H1 (cell line): ENCODE results near the gene DCXR. TPM values are rescaled to one million over a fixed set of nuclear protein-coding genes. Genes with fewer than 3 reads are reported as not detected.

ENCODE experiments used
- CTCF ChIA-PET: fragments of 300-600 bp; sonication (Branson Sonifier 250); formaldehyde crosslinking; loops from one replicate; lab custom pipeline; 2021; ENCODE audit not compliant: partially characterized antibody; lab: Charles Lee
- POLR2A ChIA-PET: fragments of 300-600 bp; sonication (Branson Sonifier 250); formaldehyde crosslinking; loops from one replicate; lab custom pipeline; 2021; ENCODE audit warnings: inconsistent platforms; ENCODE audit not compliant: partially characterized antibody; lab: Charles Lee
- DNase-seq, 2 experiments: peaks; one replicate each; pipeline versions ENCODE4 v3.0.0 to v3.0.0-alpha.2; 2010 to 2022; ENCODE audit warnings: low spot score in 2 of 2, low read depth in 1 of 2, mixed read lengths in 1 of 2
- FAIRE-seq: peaks from 2 replicates; lab custom pipeline; 2011; peaks lifted over from hg19 to GRCh38; lab: Jason Lieb, UNC
- H2AFZ ChIP-seq: 2 replicates; pipeline ENCODE4 v1.8.1; 2012; ENCODE audit warnings: low read length, inconsistent platforms
- H2AK5ac ChIP-seq: 2 replicates; pipeline ENCODE4 v1.6.1; 2013; ENCODE audit warnings: low read depth, low read length
- H2BK120ac ChIP-seq: replicated peaks from 2 replicates; pipeline ENCODE3; 2013; ENCODE audit warnings: low read depth, low read length, inconsistent platforms
- H2BK12ac ChIP-seq: 2 replicates; pipeline ENCODE4 v1.6.1; 2013; ENCODE audit warnings: low read depth, low read length
- H2BK15ac ChIP-seq: 2 replicates; pipeline ENCODE4 v1.6.1; 2013; ENCODE audit warnings: low read length
- H2BK20ac ChIP-seq: 2 replicates; pipeline ENCODE4 v1.6.1; 2013; ENCODE audit warnings: low read length
- H2BK5ac ChIP-seq: 2 replicates; pipeline ENCODE4 v1.6.1; 2013; ENCODE audit warnings: low read depth, low read length
- H3K14ac ChIP-seq: 2 replicates; pipeline ENCODE4 v1.6.1; 2013; ENCODE audit warnings: inconsistent platforms; ENCODE audit not compliant: insufficient read length
- H3K18ac ChIP-seq: 2 replicates; pipeline ENCODE4 v1.6.1; 2013; ENCODE audit warnings: low read length; ENCODE audit errors: extremely low read depth
- H3K23ac ChIP-seq: 2 replicates; pipeline ENCODE4 v1.6.1; 2013; ENCODE audit warnings: inconsistent platforms; ENCODE audit not compliant: insufficient read length
- H3K23me2 ChIP-seq: 2 replicates; pipeline ENCODE4 v1.6.1; 2013; ENCODE audit warnings: low read depth, low read length
- H3K27ac ChIP-seq: 2 replicates; pipeline ENCODE4 v1.6.1; 2011; ENCODE audit warnings: low read depth, low read length, inconsistent platforms
- H3K27me3 ChIP-seq, 4 experiments: replicated peaks in 1 of 4; 1 replicate in 1 of 4; 2 replicates in 3 of 4; pipeline versions ENCODE4 v1.6.1 to v1.8.1; 2011 to 2013; ENCODE audit warnings: low read length in 3 of 4, mild to moderate bottlenecking in 3 of 4, inconsistent platforms in 2 of 4, mixed read lengths in 2 of 4, moderate library complexity in 1 of 4; ENCODE audit not compliant: control insufficient read depth in 3 of 4, insufficient read depth in 3 of 4; ENCODE audit errors: extremely low read depth in 1 of 4
- H3K36me3 ChIP-seq, 4 experiments: 2 replicates each; pipeline versions ENCODE4 v1.6.1 to v1.8.1; 2011 to 2013; ENCODE audit warnings: mild to moderate bottlenecking in 4 of 4, low read length in 3 of 4, moderate library complexity in 2 of 4, control low read depth in 1 of 4, inconsistent platforms in 1 of 4; ENCODE audit not compliant: insufficient read depth in 4 of 4, control insufficient read depth in 2 of 4
- H3K4ac ChIP-seq: replicated peaks from 2 replicates; pipeline ENCODE3; 2013; ENCODE audit warnings: low read length, low read depth, mixed read lengths, inconsistent platforms; ENCODE audit not compliant: insufficient read length
- H3K4me1 ChIP-seq, 4 experiments: replicated peaks in 1 of 4; 1 replicate in 1 of 4; 2 replicates in 3 of 4; pipeline versions ENCODE4 v1.6.1 to v1.8.1; 2011 to 2013; ENCODE audit warnings: low read length in 3 of 4, inconsistent platforms in 2 of 4, mixed read lengths in 1 of 4; ENCODE audit not compliant: insufficient read depth in 4 of 4, control insufficient read depth in 3 of 4
- H3K4me2 ChIP-seq, 2 experiments: 2 replicates each; pipeline versions ENCODE4 v1.6.1 to v1.8.1; 2011 to 2013; ENCODE audit warnings: low read depth in 2 of 2, low read length in 2 of 2, control low read depth in 1 of 2, inconsistent platforms in 1 of 2, mild to moderate bottlenecking in 1 of 2; ENCODE audit not compliant: insufficient read depth in 1 of 2
- H3K4me3 ChIP-seq, 4 experiments: fragments of 200-600, 300-600 bp in 1 of 4; sonication (generic), shearing (Covaris generic), sonication (Bioruptor Twin) in 1 of 4; 2 replicates each; pipeline versions ENCODE4 v1.5.1 to v1.8.1; 2011 to 2016; ENCODE audit warnings: low read length in 4 of 4, low read depth in 3 of 4, control low read depth in 2 of 4, inconsistent platforms in 2 of 4, mild to moderate bottlenecking in 2 of 4, mixed read lengths in 1 of 4, moderate library complexity in 1 of 4; ENCODE audit not compliant: insufficient read depth in 2 of 4; ENCODE audit errors: extremely low read depth in 1 of 4
- H3K56ac ChIP-seq: replicated peaks from 2 replicates; pipeline ENCODE3; 2013; ENCODE audit warnings: low read depth, mild to moderate bottlenecking, mixed read lengths, low read length, inconsistent platforms; ENCODE audit not compliant: insufficient read length
- H3K79me1 ChIP-seq: 2 replicates; pipeline ENCODE4 v1.6.1; 2013; ENCODE audit warnings: low read depth, low read length, control low read depth
- H3K79me2 ChIP-seq, 2 experiments: 2 replicates each; pipeline versions ENCODE4 v1.6.1 to v1.8.1; 2012 to 2013; ENCODE audit warnings: low read length in 2 of 2, mild to moderate bottlenecking in 2 of 2, inconsistent platforms in 1 of 2; ENCODE audit not compliant: insufficient read depth in 2 of 2, control insufficient read depth in 1 of 2
- H3K9ac ChIP-seq, 4 experiments: replicated peaks in 1 of 4; 1 replicate in 1 of 4; 2 replicates in 3 of 4; pipeline versions ENCODE4 v1.6.1 to v1.8.1; 2011 to 2013; ENCODE audit warnings: low read depth in 3 of 4, low read length in 3 of 4, control low read depth in 2 of 4, mild to moderate bottlenecking in 2 of 4, moderate library complexity in 2 of 4, inconsistent platforms in 1 of 4; ENCODE audit errors: extremely low read depth in 1 of 4
- H3K9me3 ChIP-seq, 2 experiments: 2 replicates each; pipeline versions ENCODE4 v1.6.1 to v1.8.1; 2012 to 2013; ENCODE audit warnings: mild to moderate bottlenecking in 2 of 2, moderate library complexity in 2 of 2, control low read depth in 1 of 2, inconsistent platforms in 1 of 2, low read depth in 1 of 2, low read length in 1 of 2, mixed read lengths in 1 of 2; ENCODE audit not compliant: insufficient read depth in 2 of 2
- H4K20me1 ChIP-seq, 2 experiments: replicated peaks in 1 of 2; 2 replicates each; pipeline versions ENCODE3 to v1.8.1; 2011 to 2013; ENCODE audit warnings: inconsistent platforms in 2 of 2, low read length in 2 of 2, mild to moderate bottlenecking in 1 of 2; ENCODE audit not compliant: insufficient read depth in 2 of 2, control insufficient read depth in 1 of 2
- H4K5ac ChIP-seq: 2 replicates; pipeline ENCODE4 v1.6.1; 2013; ENCODE audit warnings: low read length, low read depth, mixed read lengths, inconsistent platforms; ENCODE audit not compliant: insufficient read length
- H4K8ac ChIP-seq: 2 replicates; pipeline ENCODE4 v1.8.0; 2013; ENCODE audit warnings: mild to moderate bottlenecking, moderate library complexity, low read length, inconsistent platforms; ENCODE audit not compliant: insufficient read depth; ENCODE audit errors: extremely low read depth
- H4K91ac ChIP-seq: replicated peaks from 2 replicates; pipeline ENCODE3; 2013; ENCODE audit warnings: low read length, mixed read lengths, inconsistent platforms; ENCODE audit not compliant: insufficient read length
- CBX8 ChIP-seq: fragments of 300-800, 300-1000 bp; sonication (generic); IDR thresholded peaks from 2 replicates; pipeline ENCODE4 v1.7.1; 2016; ENCODE audit warnings: low read depth, low read length, borderline replicate concordance
- FOSL1 ChIP-seq: IDR thresholded peaks from 2 replicates; pipeline ENCODE4 v1.6.1; 2011; ENCODE audit warnings: mild to moderate bottlenecking, low read depth, low read length, moderate library complexity; ENCODE audit not compliant: insufficient read depth
- GABPA ChIP-seq: IDR thresholded peaks from 2 replicates; pipeline ENCODE4 v1.6.1; 2011; ENCODE audit warnings: mild to moderate bottlenecking, low read length, moderate library complexity, borderline replicate concordance; ENCODE audit not compliant: insufficient read depth
- HDAC2 ChIP-seq, 2 experiments: fragments of 300-600 bp in 1 of 2; sonication (generic) in 1 of 2; IDR thresholded peaks; 2 replicates each; pipeline ENCODE4 v1.6.1; 2011 to 2012; ENCODE audit warnings: low read depth in 2 of 2, low read length in 2 of 2, mild to moderate bottlenecking in 2 of 2, moderate library complexity in 2 of 2, borderline replicate concordance in 1 of 2, inconsistent platforms in 1 of 2
- KDM1A ChIP-seq: fragments of 200-600, 300-600 bp; sonication (generic); IDR thresholded peaks from 2 replicates; pipeline ENCODE4 v1.7.1; 2016; ENCODE audit warnings: mild to moderate bottlenecking, low read length, borderline replicate concordance
- KDM4A ChIP-seq: IDR thresholded peaks from one replicate; pipeline ENCODE4 v1.7.1; 2012; ENCODE audit warnings: low read depth, mild to moderate bottlenecking, moderate library complexity, low read length, inconsistent platforms; ENCODE audit not compliant: severe bottlenecking
- PHF8 ChIP-seq: fragments of 200-600 bp; sonication (generic); conservative IDR thresholded peaks from 2 replicates; pipeline ENCODE4 v1.7.1; 2012; ENCODE audit warnings: low read depth, mild to moderate bottlenecking, inconsistent platforms, low read length, moderate library complexity
- POLR2A ChIP-seq, 2 experiments: IDR thresholded peaks; 1 replicate in 1 of 2; 2 replicates in 1 of 2; pipeline ENCODE4 v1.6.1; 2011; ENCODE audit warnings: low read depth in 2 of 2, low read length in 2 of 2, mild to moderate bottlenecking in 2 of 2; ENCODE audit errors: control extremely low read depth in 1 of 2
- SIX5 ChIP-seq: IDR thresholded peaks from 2 replicates; pipeline ENCODE4 v1.6.1; 2011; ENCODE audit warnings: mild to moderate bottlenecking, low read depth, low read length
- ZNF274 ChIP-seq: IDR thresholded peaks from 2 replicates; pipeline ENCODE4 v1.7.0; 2012; ENCODE audit warnings: low read length, borderline replicate concordance; ENCODE audit errors: extremely low read depth
- WGBS, 2 experiments: shearing (Covaris generic) in 1 of 2; methylation state at CpG; one replicate each; pipeline versions ENCODE4 v1.1.6 to v1.1.7; 2013 to 2015; ENCODE audit warnings: low lambda C conversion rate in 2 of 2, mixed read lengths in 2 of 2, inconsistent platforms in 1 of 2, low coverage in 1 of 2, missing lambda C conversion rate in 1 of 2; ENCODE audit not compliant: insufficient replicate concordance in 2 of 2, insufficient coverage in 1 of 2, insufficient read length in 1 of 2; ENCODE audit errors: extremely low coverage in 1 of 2, missing lambda C conversion rate in 1 of 2; 5-methylcytosine and 5-hydroxymethylcytosine counted together
- polyA plus RNA-seq, 7 experiments: library from polyadenylated mRNA; depleted of rRNA in 3 of 7; stranded (reverse) in 5 of 7; unstranded in 2 of 7; fragments of >200 nt in 5 of 7; fragments of 200-250 nt in 2 of 7; gene quantifications; 1 replicate in 5 of 7; 2 replicates in 1 of 7; 4 replicates in 1 of 7; pipeline versions ENCODE4 v1.2.1 to v1.2.3, GENCODE V29; 2011 to 2013; ENCODE audit warnings: missing spikeins in 2 of 7, mixed read lengths in 2 of 7
- total RNA-seq: library from RNA; stranded (reverse); fragmentation: NEBNext Ultra II Directional; extraction: Animal tissue kit (Norgen Biotek cat#: 25700); gene quantifications from 2 replicates; pipeline ENCODE4 v1.2.1, GENCODE V29; 2021
- TF ChIP-seq, protein P1 (sequence below): IDR thresholded peaks from 2 replicates; pipeline ENCODE4 v1.6.1; 2012; ENCODE audit warnings: low read length, inconsistent platforms

Gene DCXR
- total and polyA plus RNA-seq, 2 of the 8 experiments (the other 6 are each of a cell fraction or from before 2014, with no cell fraction given): 96.3 to 212 TPM

DNA sequence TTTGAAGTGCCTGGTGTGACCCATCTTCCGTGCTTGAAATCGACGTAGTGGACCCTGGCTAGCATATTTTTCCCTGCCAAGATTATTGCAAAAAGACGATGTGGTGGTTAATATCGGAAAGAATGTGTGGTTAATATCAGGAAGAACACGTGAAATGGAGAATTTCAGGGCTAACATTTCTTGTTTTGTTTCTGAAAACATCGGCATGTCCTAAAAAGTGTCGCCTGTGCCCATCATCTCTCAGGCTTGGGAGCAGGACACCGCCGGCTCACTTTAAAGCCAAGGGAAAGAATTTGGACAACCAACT is 345 bp upstream of the DCXR start:
- peaks cover 2 to 11% of the 10 kb centered on the region in 2 experiments for H4K20me1 ChIP-seq
- H4K8ac ChIP-seq: no peak overlapping the region
- H3K23ac ChIP-seq: no peak overlapping the region
- H3K56ac ChIP-seq: no peak overlapping the region
- H3K36me3 ChIP-seq: no peaks in the 10 kb centered on the region; a peak in 1 of 8 replicates
- H4K5ac ChIP-seq: no peak overlapping the region
- no peaks in the 10 kb centered on the region for H3K9me3 ChIP-seq
- no peak overlapping the region for H2BK20ac ChIP-seq
- no peaks in the 10 kb centered on the region; a peak in 1 of 4 replicates for H3K79me2 ChIP-seq
- H3K18ac ChIP-seq: no peak overlapping the region
- no peak overlapping the region for H3K4ac ChIP-seq
- H2AFZ ChIP-seq: peak overlapping the region; percentile 85; the same call in 1 of the 2 replicates
- peak overlapping the region; percentile 73 to 90 for H3K4me2 ChIP-seq
- H2BK15ac ChIP-seq: no peak overlapping the region
- FAIRE-seq: no peak
- H2AK5ac ChIP-seq: no peak overlapping the region
- no peak overlapping the region for H2BK5ac ChIP-seq
- H3K4me3 ChIP-seq: peak overlapping the region in 1 of 4 experiments; percentile 77; a peak in 4 of 8 replicates
- peak overlapping the region; percentile 71; the same call in 1 of the 2 replicates for H2BK12ac ChIP-seq
- no peak overlapping the region for H3K27ac ChIP-seq
- no peak overlapping the region for H3K9ac ChIP-seq
- ChIA-PET CTCF (interaction anchor here (0.6 to 4.1 kb wide), 16 partner anchors 8 to 142 kb away, joined by 3 to 21 read pairs (median 4); partner anchors contain the start of genes GPS1 and RFNG), POLR2A (interaction anchor here (0.9 to 1.8 kb wide), 7 partner anchors 14 to 168 kb away, joined by 3 to 9 read pairs (median 6); partner anchors contain the start of genes CENPX, FASN, GPS1 and LRRC45)
- WGBS, 2 experiments: 29% methylated on average over 10 of the region's 10 CpGs; no CpG with 5 or more reads in 1 of the 2 experiments
- no peak overlapping the region for H2BK120ac ChIP-seq
- no peak overlapping the region for H3K14ac ChIP-seq
- no peak overlapping the region for H4K91ac ChIP-seq
- DNase-seq: no peak
- no peaks in the 10 kb centered on the region; the same call in 1 of the 2 replicates for H3K79me1 ChIP-seq
- peaks cover 9% of the 10 kb centered on the region; the same call in 1 of the 2 replicates for H3K23me2 ChIP-seq
- H3K4me1 ChIP-seq: peaks cover 3 to 12% (median 4%) of the 10 kb centered on the region in 4 experiments; a peak in 6 of 7 replicates
- peaks cover 0 to 4% (median 0%) of the 10 kb centered on the region in 4 experiments; a peak in 1 of 7 replicates for H3K27me3 ChIP-seq
- TF ChIP-seq PHF8 (no peak), GABPA (no peak), POLR2A (IDR thresholded peaks at IDR 0.05; ENCODE audit: control extremely low read depth in 1 of 2, low read depth in 2 of 2, low read length in 2 of 2) (no peak), SIX5 (no peak), KDM4A (no peak), ZNF274 (no peak), KDM1A (no peak), FOSL1 (no peak), CBX8 (no peak), HDAC2 (IDR thresholded peaks at IDR 0.05; ENCODE audit: borderline replicate concordance in 1 of 2, low read depth in 2 of 2, low read length in 2 of 2) (no peak)
- TF ChIP-seq, protein P1, sequence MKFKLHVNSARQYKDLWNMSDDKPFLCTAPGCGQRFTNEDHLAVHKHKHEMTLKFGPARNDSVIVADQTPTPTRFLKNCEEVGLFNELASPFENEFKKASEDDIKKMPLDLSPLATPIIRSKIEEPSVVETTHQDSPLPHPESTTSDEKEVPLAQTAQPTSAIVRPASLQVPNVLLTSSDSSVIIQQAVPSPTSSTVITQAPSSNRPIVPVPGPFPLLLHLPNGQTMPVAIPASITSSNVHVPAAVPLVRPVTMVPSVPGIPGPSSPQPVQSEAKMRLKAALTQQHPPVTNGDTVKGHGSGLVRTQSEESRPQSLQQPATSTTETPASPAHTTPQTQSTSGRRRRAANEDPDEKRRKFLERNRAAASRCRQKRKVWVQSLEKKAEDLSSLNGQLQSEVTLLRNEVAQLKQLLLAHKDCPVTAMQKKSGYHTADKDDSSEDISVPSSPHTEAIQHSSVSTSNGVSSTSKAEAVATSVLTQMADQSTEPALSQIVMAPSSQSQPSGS: no peak
